ENCODE results near the gene HGF. TPM values are rescaled to one million over a fixed set of nuclear protein-coding genes. Genes with fewer than 3 reads are reported as not detected.

Gene HGF
- total RNA-seq, 1 donor from 2014 or later, result 0.22 TPM

DNA sequence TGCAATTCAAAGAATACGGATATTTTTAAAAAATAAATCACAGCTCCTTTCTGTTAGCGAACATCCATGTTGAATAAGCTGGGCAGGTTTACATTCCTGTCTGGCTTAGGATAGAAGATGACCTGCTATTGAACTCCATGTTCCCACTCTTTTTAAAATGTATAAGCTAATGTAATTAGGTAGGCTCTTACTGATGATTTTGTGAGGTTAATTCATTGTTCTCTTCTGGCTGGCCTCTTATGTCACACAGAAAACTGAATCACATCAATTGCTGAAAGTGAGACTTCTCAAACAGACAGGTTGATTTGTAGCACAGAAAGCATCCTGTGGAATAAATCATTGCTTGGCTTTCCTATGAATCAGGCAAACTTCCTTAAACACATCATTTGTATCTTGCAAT is 24.2 kb downstream of the HGF start:
- Histone ChIP-seq H3K4me1 (peaks cover 6% of the 10 kb centered on the region), H3K79me2 (ENCODE audit: low read depth) (no peaks in the 10 kb centered on the region), H3K27ac (no peak overlapping the region), H3K9ac (no peak overlapping the region), H3F3A (ENCODE audit: low read depth) (no peaks in the 10 kb centered on the region), H3K27me3 (no peaks in the 10 kb centered on the region), H3K4me2 (no peak overlapping the region), H4K20me1 (ENCODE audit: low read depth) (no peaks in the 10 kb centered on the region), H3K36me3 (no peaks in the 10 kb centered on the region), H3K9me3 (ENCODE audit: low read depth) (no peaks in the 10 kb centered on the region), H2AFZ (replicated peaks) (no peak overlapping the region), H3K4me3 (no peak overlapping the region)
- Mint-ChIP-seq H3K36me3 (no peaks in the 10 kb centered on the region), H3K9me3 (no peaks in the 10 kb centered on the region), H3K27me3 (ENCODE audit: insufficient read depth, low read depth) (no peaks in the 10 kb centered on the region), H3K27ac (no peak overlapping the region), H3K4me1 (no peaks in the 10 kb centered on the region), H3K4me3 (no peak overlapping the region)
- DNase-seq (ENCODE audit: low spot score), result no peak
- no peak for TF ChIP-seq EZH2 (IDR thresholded peaks at IDR 0.05)
- no peak for TF ChIP-seq EZH2phosphoT487 (IDR thresholded peaks at IDR 0.05)
- TF ChIP-seq, protein P1, sequence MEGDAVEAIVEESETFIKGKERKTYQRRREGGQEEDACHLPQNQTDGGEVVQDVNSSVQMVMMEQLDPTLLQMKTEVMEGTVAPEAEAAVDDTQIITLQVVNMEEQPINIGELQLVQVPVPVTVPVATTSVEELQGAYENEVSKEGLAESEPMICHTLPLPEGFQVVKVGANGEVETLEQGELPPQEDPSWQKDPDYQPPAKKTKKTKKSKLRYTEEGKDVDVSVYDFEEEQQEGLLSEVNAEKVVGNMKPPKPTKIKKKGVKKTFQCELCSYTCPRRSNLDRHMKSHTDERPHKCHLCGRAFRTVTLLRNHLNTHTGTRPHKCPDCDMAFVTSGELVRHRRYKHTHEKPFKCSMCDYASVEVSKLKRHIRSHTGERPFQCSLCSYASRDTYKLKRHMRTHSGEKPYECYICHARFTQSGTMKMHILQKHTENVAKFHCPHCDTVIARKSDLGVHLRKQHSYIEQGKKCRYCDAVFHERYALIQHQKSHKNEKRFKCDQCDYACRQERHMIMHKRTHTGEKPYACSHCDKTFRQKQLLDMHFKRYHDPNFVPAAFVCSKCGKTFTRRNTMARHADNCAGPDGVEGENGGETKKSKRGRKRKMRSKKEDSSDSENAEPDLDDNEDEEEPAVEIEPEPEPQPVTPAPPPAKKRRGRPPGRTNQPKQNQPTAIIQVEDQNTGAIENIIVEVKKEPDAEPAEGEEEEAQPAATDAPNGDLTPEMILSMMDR (IDR thresholded peaks at IDR 0.05), result no peak

DNA sequence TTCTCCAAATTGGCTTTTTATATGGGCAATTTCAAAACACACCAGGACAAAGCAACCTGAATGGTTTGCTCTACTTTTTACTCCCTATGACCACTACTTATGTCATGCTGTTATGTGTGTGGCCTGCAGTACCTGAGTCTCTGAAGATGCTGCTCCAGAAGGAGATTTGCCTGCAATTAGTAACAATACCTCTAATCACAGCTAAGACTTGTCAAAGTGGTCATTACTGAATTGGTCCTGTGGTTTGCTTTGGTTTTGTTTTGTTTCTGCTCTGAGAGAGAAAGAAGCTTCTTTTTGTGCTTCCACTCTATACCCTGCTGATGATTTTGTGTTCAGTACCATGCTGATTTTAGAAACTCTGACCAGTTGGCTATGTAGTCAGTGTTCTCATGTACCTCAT is 25.5 kb downstream of the HGF start:
- H3K9me3 ChIP-seq (ENCODE audit: low read depth), result no peaks in the 10 kb centered on the region
- H3K27me3 ChIP-seq, result no peaks in the 10 kb centered on the region
- no peaks in the 10 kb centered on the region for H3F3A ChIP-seq (ENCODE audit: low read depth)
- no peak overlapping the region for H3K27ac ChIP-seq
- DNase-seq (ENCODE audit: low spot score), result no peak
- no peak overlapping the region for H3K4me3 Mint-ChIP-seq
- H2AFZ ChIP-seq (replicated peaks), result no peak overlapping the region
- H3K4me2 ChIP-seq, result no peak overlapping the region
- no peaks in the 10 kb centered on the region for H3K36me3 Mint-ChIP-seq
- TF ChIP-seq EZH2phosphoT487 (IDR thresholded peaks at IDR 0.05), result no peak
- TF ChIP-seq, protein P1 (IDR thresholded peaks at IDR 0.05), result no peak
- TF ChIP-seq EZH2 (IDR thresholded peaks at IDR 0.05), result no peak
- H3K27me3 Mint-ChIP-seq (ENCODE audit: insufficient read depth, low read depth), result no peaks in the 10 kb centered on the region
- H3K79me2 ChIP-seq (ENCODE audit: low read depth), result no peaks in the 10 kb centered on the region
- peaks cover 6% of the 10 kb centered on the region for H3K4me1 ChIP-seq
- no peaks in the 10 kb centered on the region for H4K20me1 ChIP-seq (ENCODE audit: low read depth)
- H3K9me3 Mint-ChIP-seq, result no peaks in the 10 kb centered on the region
- no peaks in the 10 kb centered on the region for H3K36me3 ChIP-seq
- H3K4me3 ChIP-seq, result no peak overlapping the region
- no peaks in the 10 kb centered on the region for H3K4me1 Mint-ChIP-seq
- no peak overlapping the region for H3K27ac Mint-ChIP-seq
- no peak overlapping the region for H3K9ac ChIP-seq

DNA sequence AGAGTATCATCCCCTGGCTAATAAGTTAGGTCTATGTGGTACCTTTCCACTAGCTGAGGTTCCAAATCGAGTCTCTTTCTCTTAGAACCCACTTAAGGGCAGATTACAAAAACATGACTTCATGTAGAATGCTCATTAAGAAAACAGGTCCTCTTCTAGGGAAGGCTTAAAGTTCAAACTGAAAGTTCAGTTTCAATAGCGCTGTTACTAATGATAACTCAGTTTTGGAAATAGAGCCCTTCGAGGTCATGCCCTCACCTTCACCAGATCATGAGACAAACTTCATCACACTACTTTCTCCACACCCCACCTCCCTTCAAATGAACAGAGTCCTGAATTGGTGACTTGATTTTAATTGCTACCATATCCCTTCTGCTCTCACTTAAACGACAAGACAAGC is 26.2 kb downstream of the HGF start:
- Histone ChIP-seq H3K36me3 (no peaks in the 10 kb centered on the region), H4K20me1 (ENCODE audit: low read depth) (no peaks in the 10 kb centered on the region), H3K27me3 (no peaks in the 10 kb centered on the region), H3K27ac (no peak overlapping the region), H2AFZ (replicated peaks) (no peak overlapping the region), H3K79me2 (ENCODE audit: low read depth) (no peaks in the 10 kb centered on the region), H3K4me1 (peaks cover 6% of the 10 kb centered on the region), H3K4me3 (no peak overlapping the region), H3K4me2 (no peak overlapping the region), H3K9me3 (ENCODE audit: low read depth) (no peaks in the 10 kb centered on the region), H3F3A (ENCODE audit: low read depth) (no peaks in the 10 kb centered on the region), H3K9ac (no peak overlapping the region)
- no peaks in the 10 kb centered on the region for H3K4me1 Mint-ChIP-seq
- no peaks in the 10 kb centered on the region for H3K36me3 Mint-ChIP-seq
- H3K27ac Mint-ChIP-seq, result no peak overlapping the region
- no peak for TF ChIP-seq EZH2 (IDR thresholded peaks at IDR 0.05)
- no peak for TF ChIP-seq EZH2phosphoT487 (IDR thresholded peaks at IDR 0.05)
- TF ChIP-seq, protein P1 (IDR thresholded peaks at IDR 0.05), result no peak
- no peaks in the 10 kb centered on the region for H3K27me3 Mint-ChIP-seq (ENCODE audit: insufficient read depth, low read depth)
- DNase-seq (ENCODE audit: low spot score), result no peak
- no peak overlapping the region for H3K4me3 Mint-ChIP-seq
- no peaks in the 10 kb centered on the region for H3K9me3 Mint-ChIP-seq

Data from neural progenitor cell (in vitro differentiated cells).